Natural killer cell treated with Interleukin-12 subunit alpha and Interleukin-12 subunit beta and Interleukin-15 and Interleukin-18, amount 100 ng/mL, for 72 hours (primary cell): Measurements from ENCODE around the gene RAB11FIP5. TPM values are rescaled to one million over a fixed set of nuclear protein-coding genes. Genes with fewer than 3 reads are reported as not detected.

Experiments
- ATAC-seq, 2 donors: fragments of 150-1000 bp; cut with Tn5 transposase in 1 of 2; sonication (Bioruptor Pico), chemical (Tn5 transposase) in 1 of 2; 2 replicates each; pipeline ENCODE4 v1.10.0; 2021
- DNase-seq: peaks from one replicate; pipeline ENCODE4 v3.0.0; 2022; ENCODE audit warnings: low spot score
- H3K27ac Mint-ChIP-seq, 2 donors: 1 replicate in 1 of 2; 2 replicates in 1 of 2; pipeline ENCODE4 v1.8.0; 2022; ENCODE audit warnings: mixed read lengths in 2 of 2, mild to moderate bottlenecking in 1 of 2, moderate library complexity in 1 of 2
- H3K27me3 Mint-ChIP-seq, 2 donors: 1 replicate in 1 of 2; 2 replicates in 1 of 2; pipeline ENCODE4 v1.8.0; 2022; ENCODE audit warnings: mixed read lengths in 2 of 2
- H3K36me3 Mint-ChIP-seq: one replicate; pipeline ENCODE4 v1.8.0; 2022; ENCODE audit warnings: mixed read lengths
- H3K4me1 Mint-ChIP-seq, 2 donors: 1 replicate in 1 of 2; 2 replicates in 1 of 2; pipeline ENCODE4 v1.8.0; 2022; ENCODE audit warnings: low read depth in 2 of 2, mixed read lengths in 2 of 2, mild to moderate bottlenecking in 1 of 2
- H3K4me3 Mint-ChIP-seq: one replicate; pipeline ENCODE4 v1.8.0; 2022; ENCODE audit warnings: mixed read lengths
- H3K9me3 Mint-ChIP-seq: 2 replicates; pipeline ENCODE4 v1.8.0; 2022; ENCODE audit warnings: mixed read lengths
- total RNA-seq, 2 donors: library from RNA; stranded (reverse); gene quantifications; one replicate each; pipeline ENCODE4 v1.2.3, GENCODE V29; 2022

The RAB11FIP5 gene
- total RNA-seq, 2 donors from 2014 or later = 8.8 to 15.7 TPM

DNA sequence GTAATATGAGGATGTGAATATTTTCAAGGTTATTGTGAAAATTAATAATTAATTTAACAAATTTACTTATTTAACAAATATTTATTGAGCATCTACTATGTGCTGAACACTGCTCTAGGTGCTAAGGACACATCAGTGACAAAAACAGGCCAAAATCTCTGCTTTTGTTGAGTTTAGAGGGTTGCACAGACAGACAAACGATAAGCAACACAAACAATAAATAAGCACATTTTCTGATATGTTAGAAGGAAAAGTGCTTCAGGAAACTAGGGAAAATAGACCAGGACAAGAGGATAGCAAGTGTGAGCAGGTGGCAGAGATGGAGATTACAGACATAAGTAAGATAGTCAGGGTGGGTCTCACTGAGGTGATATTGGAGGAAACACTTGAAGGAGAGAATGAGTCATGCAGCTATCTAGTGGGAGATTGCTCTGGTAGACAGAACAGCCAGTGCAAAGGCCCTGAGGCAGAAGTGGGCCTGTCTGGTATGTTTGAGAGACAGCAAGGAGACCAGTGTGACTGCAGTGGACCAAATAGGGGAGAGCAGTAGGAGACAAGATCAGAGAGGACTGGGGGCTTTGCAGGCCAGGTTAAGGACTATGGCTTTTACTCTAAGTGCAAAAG is 79.5 kb downstream of the RAB11FIP5 start:
- no peak for DNase-seq
- H3K27me3 Mint-ChIP-seq = no peaks in the 10 kb centered on the region
- H3K27ac Mint-ChIP-seq = no peak overlapping the region
- H3K4me1 Mint-ChIP-seq = peaks cover 10 to 11% of the 10 kb centered on the region in 2 donors
- no peak overlapping the region for H3K4me3 Mint-ChIP-seq
- ATAC-seq = no peak
- no peaks in the 10 kb centered on the region for H3K36me3 Mint-ChIP-seq
- H3K9me3 Mint-ChIP-seq = no peaks in the 10 kb centered on the region

DNA sequence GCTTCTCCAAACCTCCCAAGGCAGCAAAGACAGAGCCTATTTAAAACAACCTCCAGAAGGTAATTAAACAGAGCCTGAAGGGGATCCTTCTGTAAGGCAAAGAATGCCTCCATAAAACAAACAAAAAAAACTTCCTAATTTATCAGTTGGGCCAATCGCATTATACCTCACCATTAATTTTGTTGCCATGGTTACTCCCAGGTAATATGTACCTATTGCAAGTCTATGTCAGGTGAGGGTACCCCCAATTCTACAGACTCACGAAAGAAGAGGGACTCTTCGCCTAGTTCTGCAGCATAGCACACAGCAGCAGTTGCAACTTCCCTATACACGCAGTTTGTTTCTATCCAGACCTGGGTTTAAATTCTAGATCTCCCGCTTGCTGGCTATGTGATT is 80.0 kb downstream of the RAB11FIP5 start:
- Mint-ChIP-seq H3K4me3 (no peak overlapping the region), H3K27me3 (no peaks in the 10 kb centered on the region), H3K27ac (no peak overlapping the region), H3K9me3 (no peaks in the 10 kb centered on the region), H3K4me1 (peaks cover 10 to 11% of the 10 kb centered on the region in 2 donors), H3K36me3 (no peaks in the 10 kb centered on the region)
- ATAC-seq = no peak
- no peak for DNase-seq

DNA sequence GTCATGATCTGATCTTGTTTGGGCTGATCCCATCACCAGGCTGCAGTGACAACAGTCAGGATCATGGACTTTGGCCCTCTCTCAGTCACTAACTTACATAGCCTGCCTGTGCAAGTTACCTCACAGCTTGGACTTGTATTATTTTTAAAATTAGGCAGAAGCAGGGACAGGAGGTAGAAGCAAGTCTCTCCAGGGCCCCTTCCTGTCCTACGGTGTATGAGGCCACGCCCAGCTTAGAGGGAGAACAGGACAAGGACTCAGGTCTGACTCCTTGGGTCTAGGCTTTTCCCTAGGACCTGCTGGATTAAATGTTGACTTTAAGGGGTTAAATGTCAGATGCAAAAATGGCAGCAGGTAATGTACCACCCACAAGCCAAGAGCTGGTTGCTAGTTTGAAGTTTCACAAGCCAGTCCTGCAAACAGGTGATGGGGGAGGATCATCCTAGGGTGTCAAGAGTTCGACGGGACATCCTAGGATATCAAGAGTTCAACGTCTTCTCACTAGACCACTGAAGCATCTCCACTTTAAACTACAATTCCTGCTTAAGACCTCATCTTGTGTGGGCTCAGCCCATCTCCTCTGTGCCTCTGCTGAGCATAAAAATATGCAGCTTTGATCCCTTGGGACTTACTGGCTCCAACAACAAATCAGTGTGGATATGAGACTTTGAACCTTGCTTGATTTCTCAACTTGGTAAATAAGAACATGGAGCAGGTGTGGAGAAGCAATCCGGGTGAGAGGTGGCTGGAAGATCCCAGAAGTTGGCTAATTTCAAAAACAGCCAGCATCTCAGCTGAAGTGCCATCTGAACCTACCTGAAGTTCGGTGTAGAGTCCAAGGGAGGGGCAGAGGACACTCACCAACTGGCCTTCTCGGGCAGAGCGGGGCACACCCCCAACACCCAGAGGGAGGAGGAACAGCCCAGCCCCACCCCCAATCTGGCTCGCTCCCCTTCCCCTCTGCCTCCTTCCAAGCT is 80.7 kb downstream of the RAB11FIP5 start:
- Mint-ChIP-seq H3K4me3 (no peak overlapping the region), H3K27me3 (no peaks in the 10 kb centered on the region), H3K27ac (no peak overlapping the region), H3K36me3 (no peaks in the 10 kb centered on the region), H3K4me1 (peaks cover 8 to 10% of the 10 kb centered on the region in 2 donors), H3K9me3 (no peaks in the 10 kb centered on the region)
- DNase-seq (no peak), ATAC-seq (no peak)

DNA sequence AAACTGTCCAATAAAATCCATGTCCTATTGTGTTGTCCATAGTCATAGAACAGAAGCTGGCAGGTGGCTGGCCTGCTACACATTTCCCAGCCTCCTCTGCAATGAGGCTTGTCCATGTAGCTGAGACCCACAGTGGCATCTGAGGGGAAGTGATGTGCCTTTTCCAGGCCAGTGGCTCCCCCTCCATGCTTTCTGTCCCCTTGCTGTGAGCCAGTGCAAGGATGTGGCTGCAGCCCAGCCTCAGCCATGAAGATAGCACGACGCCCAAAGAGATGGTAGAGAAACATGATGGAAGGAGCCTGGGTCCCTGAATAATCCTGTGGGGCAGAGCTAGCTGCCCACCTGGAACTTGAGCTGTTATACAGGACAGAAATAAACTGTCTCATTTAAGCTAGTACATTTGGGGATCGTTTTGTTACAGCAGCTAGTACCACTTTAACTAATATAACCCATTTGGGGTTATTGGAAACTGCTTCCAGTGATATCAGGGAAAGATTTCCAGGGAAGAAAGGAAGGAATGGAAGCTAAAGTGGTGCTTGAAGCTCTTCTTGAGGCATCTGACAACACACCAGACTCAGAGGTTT is 81.6 kb downstream of the RAB11FIP5 start:
- DNase-seq (no peak), ATAC-seq (no peak)
- no peak overlapping the region for H3K27ac Mint-ChIP-seq
- no peaks in the 10 kb centered on the region for H3K27me3 Mint-ChIP-seq
- no peaks in the 10 kb centered on the region for H3K9me3 Mint-ChIP-seq
- H3K4me3 Mint-ChIP-seq = no peak overlapping the region
- H3K4me1 Mint-ChIP-seq = peaks cover 7 to 10% of the 10 kb centered on the region in 2 donors
- H3K36me3 Mint-ChIP-seq = no peaks in the 10 kb centered on the region

DNA sequence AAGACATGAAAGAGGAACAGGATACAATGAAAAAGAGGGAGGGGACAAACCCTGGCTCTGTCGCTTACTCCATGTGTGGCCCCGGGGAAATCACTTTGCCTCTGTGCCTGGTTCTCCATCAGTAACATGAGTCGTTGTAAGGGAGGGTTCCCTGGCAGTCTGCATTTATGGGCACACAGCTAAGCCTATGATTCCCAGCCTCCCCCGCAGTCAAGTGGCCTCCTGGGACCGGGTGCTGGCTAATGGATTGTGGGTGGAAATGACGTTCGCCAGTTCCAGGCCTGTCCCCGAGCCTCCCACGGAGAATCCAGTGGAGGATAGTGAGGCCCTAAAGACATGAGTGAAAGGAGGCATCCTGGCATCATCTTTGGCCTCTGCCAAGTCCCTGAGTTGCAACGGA is 83.9 kb downstream of the RAB11FIP5 start:
- Mint-ChIP-seq H3K9me3 (no peaks in the 10 kb centered on the region), H3K36me3 (no peaks in the 10 kb centered on the region), H3K27me3 (no peaks in the 10 kb centered on the region), H3K27ac (no peak overlapping the region), H3K4me3 (no peak overlapping the region), H3K4me1 (peaks cover 10 to 12% of the 10 kb centered on the region in 2 donors)
- DNase-seq (no peak), ATAC-seq (no peak)

DNA sequence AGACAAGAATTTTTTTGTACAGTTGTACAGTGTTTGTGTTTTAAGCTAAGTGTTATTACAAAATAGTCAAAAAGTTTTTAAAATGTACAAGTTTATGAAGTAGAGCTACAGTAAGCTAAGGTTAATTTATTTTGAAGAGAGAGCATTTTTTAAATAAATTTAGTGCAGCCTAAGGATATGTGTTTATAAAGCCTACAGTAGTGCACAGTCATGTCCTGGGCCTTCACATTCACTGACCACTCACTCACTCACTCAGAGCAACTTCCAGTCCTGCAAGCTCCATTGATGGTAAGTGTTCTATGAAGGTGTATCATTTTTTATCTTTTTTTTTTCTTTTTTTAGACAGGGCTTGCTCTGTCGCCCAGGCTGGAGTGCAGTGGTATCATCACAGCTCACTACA is 85.4 kb downstream of the RAB11FIP5 start:
- no peaks in the 10 kb centered on the region for H3K27me3 Mint-ChIP-seq
- no peak for ATAC-seq

DNA sequence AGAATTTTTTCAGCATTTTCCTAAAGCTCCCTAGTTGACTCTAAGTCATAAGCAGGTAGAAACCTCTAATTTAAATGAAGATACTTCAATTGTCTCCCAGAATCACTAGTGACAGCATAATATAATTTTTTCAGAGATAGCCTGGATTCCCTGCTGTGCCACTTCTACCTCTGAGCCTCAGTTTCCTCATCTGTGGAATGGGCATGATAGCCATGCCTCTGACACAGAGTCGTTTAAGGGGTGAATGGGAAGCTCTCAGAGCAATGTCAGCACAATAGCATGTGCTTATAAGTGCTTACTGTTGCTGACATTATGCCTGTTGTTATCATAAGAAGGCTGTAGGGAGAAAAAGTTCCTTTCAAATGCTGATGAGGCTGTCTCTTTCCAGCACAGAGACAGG is 89.3 kb downstream of the RAB11FIP5 start:
- Mint-ChIP-seq H3K36me3 (no peaks in the 10 kb centered on the region), H3K27ac (no peak overlapping the region), H3K27me3 (no peaks in the 10 kb centered on the region), H3K9me3 (no peaks in the 10 kb centered on the region), H3K4me3 (no peak overlapping the region), H3K4me1 (peaks cover 0 to 5% of the 10 kb centered on the region in 2 donors)
- no peak for ATAC-seq
- DNase-seq = no peak

More for the DNA sequence above, 85.4 kb downstream of the RAB11FIP5 start:
- H3K36me3 Mint-ChIP-seq = no peaks in the 10 kb centered on the region
- H3K9me3 Mint-ChIP-seq = no peaks in the 10 kb centered on the region
- no peak overlapping the region for H3K27ac Mint-ChIP-seq
- H3K4me1 Mint-ChIP-seq = peaks cover 3 to 7% of the 10 kb centered on the region in 2 donors
- no peak for DNase-seq
- no peak overlapping the region for H3K4me3 Mint-ChIP-seq

Other genes with a start within 250 kb of the RAB11FIP5 start
- gene SPR, start 225.5 kb downstream of the RAB11FIP5 start, total RNA-seq = 10 to 100 TPM in 1 of 2 donors, 1 to 10 TPM in 1; 3.4 to 10.2 TPM
- not detected for gene EMX1, start 195.4 kb downstream of the RAB11FIP5 start, total RNA-seq
- gene SFXN5, start 41.2 kb downstream of the RAB11FIP5 start, total RNA-seq = 10 to 100 TPM; 27.3 to 32.4 TPM
- gene NOTO, start 89.6 kb upstream of the RAB11FIP5 start, total RNA-seq = not detected
- 10 to 100 TPM; 27.2 to 47.1 TPM for gene SMYD5, start 101.3 kb upstream of the RAB11FIP5 start, total RNA-seq
- gene PRADC1, start 120.3 kb upstream of the RAB11FIP5 start, total RNA-seq = 10 to 100 TPM; 13.0 to 13.5 TPM
- 100 to 1,000 TPM; 417 to 436 TPM for gene CCT7, start 121.4 kb upstream of the RAB11FIP5 start, total RNA-seq
- gene FBXO41, start 171.5 kb upstream of the RAB11FIP5 start, total RNA-seq = 10 to 100 TPM in 1 of 2 donors, 1 to 10 TPM in 1; 10.0 to 40.1 TPM
- gene EGR4, start 180.6 kb upstream of the RAB11FIP5 start, total RNA-seq = not detected